ENCODE data around the gene TOGARAM2. TPM values are rescaled to one million over a fixed set of nuclear protein-coding genes. Genes with fewer than 3 reads are reported as not detected.

TOGARAM2 gene
- total and polyA plus RNA-seq, 10 of the 15 experiments (the other 5 are each of a cell fraction or from before 2014, with no cell fraction given): 0.01 to 0.06 (median 0.03) TPM; not detected in 7

GRCh38 chr2:28950941-28951630, 30.0 kb upstream of the TOGARAM2 start:
- no peaks in the 10 kb centered on the region for H3K4me1 ChIP-seq (ENCODE audit: control insufficient read depth, insufficient read depth, low read length)
- H3K9ac ChIP-seq (ENCODE audit: control insufficient read depth, insufficient read depth, low read length): no peak overlapping the region
- no peak overlapping the region for H3K4me2 ChIP-seq (ENCODE audit: control insufficient read depth, insufficient read depth)
- peaks cover 3 to 14% of the 10 kb centered on the region in 2 experiments for H3K36me3 ChIP-seq (ENCODE audit: control insufficient read depth in 2 of 2, insufficient read depth in 2 of 2, low read length in 1 of 2)
- 89% methylated on average over 12 of the region's 12 CpGs for WGBS (ENCODE audit: insufficient coverage, insufficient replicate concordance, low lambda C conversion rate, missing lambda C conversion rate)
- no peak overlapping the region for H2AFZ ChIP-seq (ENCODE audit: control insufficient read depth, low read depth, low read length)
- ChIA-PET CTCF (no interaction called here), RAD21 (ENCODE audit: unreplicated experiment) (no interaction called here), SMC1A (ENCODE audit: uncharacterized antibody, unreplicated experiment) (interaction anchor here (1.1 kb wide), 1 partner anchor 131 kb away, joined by 4 read pairs; no protein-coding TSS in a partner anchor), POLR2A (no interaction called here)
- H3K27me3 ChIP-seq (replicated peaks in 1 of 2; ENCODE audit: control insufficient read depth in 2 of 2, insufficient read depth in 2 of 2, low read length in 1 of 2): no peaks in the 10 kb centered on the region
- in situ Hi-C loops (cut with MboI): loop anchor here (10.0 kb wide), 2 partner anchors 894 to 1124 kb away; no protein-coding TSS in a partner anchor
- H3K9me3 ChIP-seq (replicated peaks; ENCODE audit: control insufficient read depth, insufficient read depth, low read length): peaks cover 2% of the 10 kb centered on the region; the same call in 2 of the 3 replicates
- no TSS peak for BruUV-seq (replicated peaks)
- FAIRE-seq (no peak), ATAC-seq (no peak), DNase-seq (ENCODE audit: low read depth, low spot score) (no peak)
- no peak for TF ChIP-seq SMAD1 (IDR thresholded peaks at IDR 0.05; ENCODE audit: low read depth, partially characterized antibody)
- no peak for TF ChIP-seq PAX8 (IDR thresholded peaks at IDR 0.05)
- no peak for TF ChIP-seq HCFC1 (IDR thresholded peaks at IDR 0.05; ENCODE audit: low read length)
- TF ChIP-seq CREM (IDR thresholded peaks at IDR 0.05; ENCODE audit: low read depth): no peak
- TF ChIP-seq ZNF207 (IDR thresholded peaks at IDR 0.05; ENCODE audit: borderline replicate concordance): no peak
- TF ChIP-seq WRNIP1 (IDR thresholded peaks at IDR 0.05; ENCODE audit: borderline replicate concordance, low read depth, low read length): no peak
- no peak for TF ChIP-seq POLR2AphosphoS2 (IDR thresholded peaks at IDR 0.05; ENCODE audit: low read depth, low read length)
- no peak for TF ChIP-seq CHD4 (IDR thresholded peaks at IDR 0.05)
- no peak for TF ChIP-seq ASH2L (IDR thresholded peaks at IDR 0.05; ENCODE audit: borderline replicate concordance, low read depth)
- no peak for TF ChIP-seq NR2F1 (conservative IDR thresholded peaks at IDR 0.05)
- TF ChIP-seq FOXK2 (IDR thresholded peaks at IDR 0.05): no peak
- TF ChIP-seq, protein P1, sequence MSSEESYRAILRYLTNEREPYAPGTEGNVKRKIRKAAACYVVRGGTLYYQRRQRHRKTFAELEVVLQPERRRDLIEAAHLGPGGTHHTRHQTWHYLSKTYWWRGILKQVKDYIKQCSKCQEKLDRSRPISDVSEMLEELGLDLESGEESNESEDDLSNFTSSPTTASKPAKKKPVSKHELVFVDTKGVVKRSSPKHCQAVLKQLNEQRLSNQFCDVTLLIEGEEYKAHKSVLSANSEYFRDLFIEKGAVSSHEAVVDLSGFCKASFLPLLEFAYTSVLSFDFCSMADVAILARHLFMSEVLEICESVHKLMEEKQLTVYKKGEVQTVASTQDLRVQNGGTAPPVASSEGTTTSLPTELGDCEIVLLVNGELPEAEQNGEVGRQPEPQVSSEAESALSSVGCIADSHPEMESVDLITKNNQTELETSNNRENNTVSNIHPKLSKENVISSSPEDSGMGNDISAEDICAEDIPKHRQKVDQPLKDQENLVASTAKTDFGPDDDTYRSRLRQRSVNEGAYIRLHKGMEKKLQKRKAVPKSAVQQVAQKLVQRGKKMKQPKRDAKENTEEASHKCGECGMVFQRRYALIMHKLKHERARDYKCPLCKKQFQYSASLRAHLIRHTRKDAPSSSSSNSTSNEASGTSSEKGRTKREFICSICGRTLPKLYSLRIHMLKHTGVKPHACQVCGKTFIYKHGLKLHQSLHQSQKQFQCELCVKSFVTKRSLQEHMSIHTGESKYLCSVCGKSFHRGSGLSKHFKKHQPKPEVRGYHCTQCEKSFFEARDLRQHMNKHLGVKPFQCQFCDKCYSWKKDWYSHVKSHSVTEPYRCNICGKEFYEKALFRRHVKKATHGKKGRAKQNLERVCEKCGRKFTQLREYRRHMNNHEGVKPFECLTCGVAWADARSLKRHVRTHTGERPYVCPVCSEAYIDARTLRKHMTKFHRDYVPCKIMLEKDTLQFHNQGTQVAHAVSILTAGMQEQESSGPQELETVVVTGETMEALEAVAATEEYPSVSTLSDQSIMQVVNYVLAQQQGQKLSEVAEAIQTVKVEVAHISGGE (CRISPR knock-in tag; IDR thresholded peaks at IDR 0.05): no peak
- TF ChIP-seq STAT1 (conservative IDR thresholded peaks at IDR 0.05): no peak
- no peak for TF ChIP-seq NR2C2 (IDR thresholded peaks at IDR 0.05; ENCODE audit: borderline replicate concordance, control insufficient read depth, insufficient read length, low read depth)
- TF ChIP-seq, protein P2, sequence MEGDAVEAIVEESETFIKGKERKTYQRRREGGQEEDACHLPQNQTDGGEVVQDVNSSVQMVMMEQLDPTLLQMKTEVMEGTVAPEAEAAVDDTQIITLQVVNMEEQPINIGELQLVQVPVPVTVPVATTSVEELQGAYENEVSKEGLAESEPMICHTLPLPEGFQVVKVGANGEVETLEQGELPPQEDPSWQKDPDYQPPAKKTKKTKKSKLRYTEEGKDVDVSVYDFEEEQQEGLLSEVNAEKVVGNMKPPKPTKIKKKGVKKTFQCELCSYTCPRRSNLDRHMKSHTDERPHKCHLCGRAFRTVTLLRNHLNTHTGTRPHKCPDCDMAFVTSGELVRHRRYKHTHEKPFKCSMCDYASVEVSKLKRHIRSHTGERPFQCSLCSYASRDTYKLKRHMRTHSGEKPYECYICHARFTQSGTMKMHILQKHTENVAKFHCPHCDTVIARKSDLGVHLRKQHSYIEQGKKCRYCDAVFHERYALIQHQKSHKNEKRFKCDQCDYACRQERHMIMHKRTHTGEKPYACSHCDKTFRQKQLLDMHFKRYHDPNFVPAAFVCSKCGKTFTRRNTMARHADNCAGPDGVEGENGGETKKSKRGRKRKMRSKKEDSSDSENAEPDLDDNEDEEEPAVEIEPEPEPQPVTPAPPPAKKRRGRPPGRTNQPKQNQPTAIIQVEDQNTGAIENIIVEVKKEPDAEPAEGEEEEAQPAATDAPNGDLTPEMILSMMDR (IDR thresholded peaks at IDR 0.05 in 2 of 3, conservative IDR thresholded peaks at IDR 0.05 in 1 of 3; ENCODE audit: control insufficient read depth in 2 of 3, extremely low read depth in 1 of 3, insufficient read depth in 1 of 3, low read depth in 3 of 3, low read length in 3 of 3): no peak
- no peak for TF ChIP-seq TCF7 (IDR thresholded peaks at IDR 0.05; ENCODE audit: borderline replicate concordance)
- TF ChIP-seq ZNF384 (IDR thresholded peaks at IDR 0.05; ENCODE audit: borderline replicate concordance, low read depth, low read length): no peak
- H3K27ac ChIP-seq (ENCODE audit: control insufficient read depth, insufficient read depth): no peak overlapping the region
- intact Hi-C loops (cut with micrococcal nuclease; ENCODE audit: unreplicated experiment): loop anchor here (5.0 kb wide), 1 partner anchor 129 kb away; no protein-coding TSS in a partner anchor
- H3K4me3 ChIP-seq: no peak overlapping the region
- H4K20me1 ChIP-seq (ENCODE audit: control insufficient read depth, insufficient read depth): no peaks in the 10 kb centered on the region
- no peaks in the 10 kb centered on the region for H3K79me2 ChIP-seq (ENCODE audit: control insufficient read depth, insufficient read depth, low read length)
